HepG2 (cell line): ENCODE results near the gene S100P. TPM values are rescaled to one million over a fixed set of nuclear protein-coding genes. Genes with fewer than 3 reads are reported as not detected.
A peak's percentile ranks its signal among the peaks of the same experiment; 100 is the strongest.

Experiments used
- ATAC-seq: fragments of 200-7000 bp; cut with Tn5 transposase; 3 replicates; pipeline ENCODE4 v1.9.1; 2020; ENCODE audit warnings: mild to moderate bottlenecking, moderate library complexity
- BruUV-seq: library from RNA; stranded (reverse); fragments of 400-500 nt; replicated peaks from 2 replicates; lab custom pipeline; 2021; lab: Mats Ljungman, UMichigan
- CTCF ChIA-PET: fragments of 300-600 bp; formaldehyde crosslinking; extraction: SDS; loops from one replicate; lab custom pipeline; 2021; ENCODE audit warnings: low total read pairs, inconsistent platforms, low intra/inter-chr PET ratio; lab: Yijun Ruan, JAX
- POLR2A ChIA-PET: fragments of 350-600 bp; sonication (Branson Sonifier 250); formaldehyde crosslinking; loops from one replicate; lab custom pipeline; 2020; ENCODE audit warnings: antibody characterized with exemption, inconsistent platforms; lab: Yijun Ruan, JAX
- DNase-seq: peaks from one replicate; pipeline ENCODE4 v3.0.0-alpha.2; 2015; ENCODE audit warnings: low spot score
- FAIRE-seq: peaks from 3 replicates; lab custom pipeline; 2011; peaks lifted over from hg19 to GRCh38; lab: Jason Lieb, UNC
- H2AFZ ChIP-seq: one replicate; pipeline ENCODE4 v1.6.1; 2011; ENCODE audit warnings: low read length, inconsistent platforms
- H3K27ac ChIP-seq: fragments of 300-600 bp; 3 replicates; pipeline ENCODE4 v1.8.0; 2011; ENCODE audit warnings: mixed run types, mild to moderate bottlenecking, mixed read lengths, low read length, inconsistent platforms; ENCODE audit not compliant: insufficient read depth; ENCODE audit errors: extremely low read length
- H3K27me3 ChIP-seq, 2 experiments: fragments of 200-600 bp in 1 of 2; 2 replicates in 1 of 2; 3 replicates in 1 of 2; pipeline versions ENCODE4 v1.6.0 to v1.8.0; 2011; ENCODE audit warnings: low read length in 2 of 2, mild to moderate bottlenecking in 2 of 2, moderate library complexity in 2 of 2, inconsistent platforms in 1 of 2; ENCODE audit not compliant: insufficient read depth in 2 of 2, control insufficient read depth in 1 of 2
- H3K36me3 ChIP-seq, 2 experiments: fragments of 200-600 bp in 1 of 2; replicated peaks in 1 of 2; 2 replicates in 1 of 2; 3 replicates in 1 of 2; pipeline versions ENCODE4 v1.5.1 to v1.8.0; 2011; ENCODE audit warnings: low read length in 2 of 2, inconsistent platforms in 1 of 2; ENCODE audit not compliant: insufficient read depth in 2 of 2, control insufficient read depth in 1 of 2
- H3K4me1 ChIP-seq: 2 replicates; pipeline ENCODE4 v1.5.1; 2012; ENCODE audit warnings: low read length, inconsistent platforms; ENCODE audit not compliant: insufficient read depth
- H3K4me2 ChIP-seq: 2 replicates; pipeline ENCODE4 v1.6.0; 2011; ENCODE audit warnings: low read depth, low read length, inconsistent platforms
- H3K4me3 ChIP-seq, 3 experiments: fragments of 200-600 bp in 1 of 3; sonication (generic), shearing (Covaris generic) in 1 of 3; replicated peaks in 1 of 3; 2 replicates each; pipeline ENCODE4 v1.5.1; 2011 to 2016; ENCODE audit warnings: low read length in 3 of 3, inconsistent platforms in 2 of 3, low read depth in 2 of 3, mild to moderate bottlenecking in 2 of 3, control low read depth in 1 of 3, mixed read lengths in 1 of 3; ENCODE audit not compliant: insufficient read depth in 1 of 3
- H3K79me2 ChIP-seq: one replicate; pipeline ENCODE4 v1.6.1; 2011; ENCODE audit warnings: low read length, inconsistent platforms; ENCODE audit not compliant: insufficient read depth
- H3K9ac ChIP-seq: 2 replicates; pipeline ENCODE4 v1.6.0; 2011; ENCODE audit warnings: mild to moderate bottlenecking, low read depth, low read length, inconsistent platforms; ENCODE audit not compliant: insufficient read depth
- H3K9me3 ChIP-seq: 2 replicates; pipeline ENCODE4 v1.5.1; 2012; ENCODE audit warnings: mild to moderate bottlenecking, low read length
- H4K20me1 ChIP-seq: 2 replicates; pipeline ENCODE4 v1.6.0; 2011; ENCODE audit warnings: inconsistent platforms, mild to moderate bottlenecking, low read length, moderate library complexity; ENCODE audit not compliant: insufficient read depth
- CBFB ChIP-seq: sonication (generic); formaldehyde crosslinking; IDR thresholded peaks from 2 replicates; pipeline ENCODE4 v1.4.0; 2020; ENCODE audit warnings: missing genetic modification reagents
- CTCF ChIP-seq: sonication (generic); formaldehyde crosslinking; IDR thresholded peaks from 2 replicates; pipeline ENCODE4 v1.5.0; 2020; ENCODE audit warnings: mild to moderate bottlenecking, missing genetic modification reagents, moderate library complexity
- GABPB1 ChIP-seq: IDR thresholded peaks from 2 replicates; pipeline ENCODE4 v1.6.1; 2016; ENCODE audit warnings: mild to moderate bottlenecking, missing genetic modification reagents, moderate library complexity, missing compliant biosample characterization
- PAXIP1 ChIP-seq: sonication (generic); formaldehyde crosslinking; conservative IDR thresholded peaks from 2 replicates; pipeline ENCODE4 v1.4.0; 2020; ENCODE audit warnings: mild to moderate bottlenecking, missing genetic modification reagents, moderate library complexity
- RAD21 ChIP-seq: fragments of 450-650 bp; formaldehyde crosslinking; IDR thresholded peaks from 2 replicates; pipeline ENCODE4 v1.5.0; 2020; ENCODE audit warnings: mild to moderate bottlenecking
- SALL2 ChIP-seq: sonication (generic); formaldehyde crosslinking; IDR thresholded peaks from 2 replicates; pipeline ENCODE4 v1.8.1; 2023; ENCODE audit warnings: mild to moderate bottlenecking, missing genetic modification reagents, inconsistent platforms
- SATB2 ChIP-seq: sonication (generic); formaldehyde crosslinking; IDR thresholded peaks from 2 replicates; pipeline ENCODE4 v1.5.0; 2020; ENCODE audit warnings: missing genetic modification reagents
- SCMH1 ChIP-seq: sonication (generic); formaldehyde crosslinking; IDR thresholded peaks from 2 replicates; pipeline ENCODE4 v1.9.0; 2021; ENCODE audit warnings: missing genetic modification reagents, mild to moderate bottlenecking, borderline replicate concordance
- TBX2 ChIP-seq: sonication (generic); formaldehyde crosslinking; IDR thresholded peaks from 2 replicates; pipeline ENCODE4 v1.5.0; 2020; ENCODE audit warnings: missing genetic modification reagents, mild to moderate bottlenecking, borderline replicate concordance
- ZBTB20 ChIP-seq: sonication (generic); formaldehyde crosslinking; IDR thresholded peaks from 2 replicates; pipeline ENCODE4 v1.8.1; 2023; ENCODE audit warnings: missing genetic modification reagents, low read depth, mild to moderate bottlenecking, borderline replicate concordance
- ZC3H4 ChIP-seq: sonication (generic); formaldehyde crosslinking; IDR thresholded peaks from 2 replicates; pipeline ENCODE4 v1.4.0; 2020; ENCODE audit warnings: missing genetic modification reagents, borderline replicate concordance
- ZNF10 ChIP-seq: sonication (generic); formaldehyde crosslinking; IDR thresholded peaks from 2 replicates; pipeline ENCODE4 v1.4.0; 2020; ENCODE audit warnings: mild to moderate bottlenecking, low read depth, missing genetic modification reagents, borderline replicate concordance
- ZNF33B ChIP-seq: sonication (generic); formaldehyde crosslinking; IDR thresholded peaks from 2 replicates; pipeline ENCODE4 v1.5.1; 2020; ENCODE audit warnings: mild to moderate bottlenecking, missing genetic modification reagents
- ZNF672 ChIP-seq: sonication (generic); formaldehyde crosslinking; IDR thresholded peaks from 2 replicates; pipeline ENCODE4 v1.8.1; 2022; ENCODE audit warnings: missing genetic modification reagents
- ZSCAN12 ChIP-seq: sonication (generic); formaldehyde crosslinking; IDR thresholded peaks from 2 replicates; pipeline ENCODE4 v1.9.0; 2021; ENCODE audit warnings: mild to moderate bottlenecking, missing genetic modification reagents
- ZSCAN29 ChIP-seq: sonication (generic); formaldehyde crosslinking; conservative IDR thresholded peaks from 2 replicates; pipeline ENCODE4 v1.4.0; 2020; ENCODE audit warnings: mild to moderate bottlenecking, missing genetic modification reagents
- WGBS: methylation state at CpG from one replicate; pipeline ENCODE4 v1.1.6; 2017; ENCODE audit warnings: low lambda C conversion rate; 5-methylcytosine and 5-hydroxymethylcytosine counted together
- in situ Hi-C: cut with HindIII; loops from 2 replicates; pipeline ENCODE4 v1.10.0; 2017; ENCODE audit warnings: low pct_unique_long_range_greater_than_20kb; ENCODE audit not compliant: extremely low pct_ligation_motif_present
- intact Hi-C: fragments of 100-400 bp; cut with micrococcal nuclease; formaldehyde crosslinking; loops from one replicate; pipeline ENCODE4 v1.10.0; 2022; ENCODE audit not compliant: unreplicated experiment
- polyA plus RNA-seq, 8 experiments: library from polyadenylated mRNA; depleted of rRNA in 3 of 8; stranded (reverse) in 7 of 8; unstranded in 1 of 8; fragments of >200 nt; fragmentation: Illumina TruSeq in 4 of 8; extraction: Trizol in 4 of 8; gene quantifications; 2 replicates each; pipeline versions ENCODE4 v1.2.1 to v1.2.3, GENCODE V29; 2011 to 2016; ENCODE audit warnings: low read depth in 4 of 8, missing spikeins in 1 of 8, mixed read lengths in 1 of 8; ENCODE audit not compliant: insufficient read depth in 1 of 8
- total RNA-seq, 5 experiments: library from RNA; depleted of rRNA; stranded (reverse); fragments of >200 nt; fragmentation: Illumina TruSeq; extraction: Trizol; gene quantifications; 2 replicates each; pipeline ENCODE4 v1.2.3, GENCODE V29; 2016; ENCODE audit warnings: low read depth in 1 of 5

S100P gene
- total and polyA plus RNA-seq, 2 of the 13 experiments (the other 11 are each of a cell fraction or from before 2014, with no cell fraction given) = 278 to 1,649 TPM

- ATAC-seq = peak; percentile 88
- peak within 1 kb of the TSS; percentile 64 to 92 (median 90) for H3K4me3 ChIP-seq
- H3K4me2 ChIP-seq = peak within 1 kb of the TSS; percentile 96
- POLR2A ChIA-PET = interaction anchor here (0.8 to 2.6 kb wide), 19 partner anchors 10 to 358 kb away, joined by 3 to 25 read pairs (median 4); partner anchors contain the start of genes GRPEL1, MRFAP1, S100P and TBC1D14
- peaks cover 0 to 6% of the 10 kb centered on the region in 2 experiments; a peak in 1 of 5 replicates for H3K27me3 ChIP-seq
- in situ Hi-C loops (no loop called here), intact Hi-C loops (loop anchor here (1.0 kb wide), 1 partner anchor 36 kb away; no protein-coding TSS in a partner anchor)
- BruUV-seq = TSS peak; percentile 84
- WGBS = under 1% methylated on average over 49 of the region's 72 CpGs
- H2AFZ ChIP-seq = peak within 1 kb of the TSS; percentile 83
- H3K27ac ChIP-seq = peak within 1 kb of the TSS; percentile 65
- H3K79me2 ChIP-seq = peaks cover 52% of the 10 kb centered on the region
- no peaks in the 10 kb centered on the region for H3K9me3 ChIP-seq
- H3K9ac ChIP-seq = peak within 1 kb of the TSS; percentile 84
- peaks cover 51% of the 10 kb centered on the region for H3K4me1 ChIP-seq
- H3K36me3 ChIP-seq = no peaks in the 10 kb centered on the region; a peak in 1 of 5 replicates
- peaks cover 12% of the 10 kb centered on the region; the same call in 1 of the 2 replicates for H4K20me1 ChIP-seq
- CTCF ChIA-PET = no interaction called here
- peak; percentile 83 for FAIRE-seq
- peak; percentile 91 for DNase-seq
- TF ChIP-seq SCMH1 (CRISPR knock-in tag) (no peak), RAD21 (CRISPR knock-in tag) (no peak), SALL2 (no peak), ZNF10 (CRISPR knock-in tag) (no peak), ZNF672 (CRISPR knock-in tag) (no peak), GABPB1 (CRISPR knock-in tag) (peak; percentile 78), PAXIP1 (CRISPR knock-in tag) (no peak; the same call in 1 of the 2 replicates), SATB2 (no peak), ZSCAN29 (CRISPR knock-in tag) (no peak), ZNF33B (CRISPR knock-in tag) (0 out of 2 replicates have a peak, but pooled peaks have one; percentile 66), ZC3H4 (0 out of 2 replicates have a peak, but pooled peaks have one; percentile 23), TBX2 (CRISPR knock-in tag) (peak; percentile 62; the same call in 1 of the 2 replicates), ZBTB20 (CRISPR knock-in tag) (no peak), CTCF (peak; percentile 26; the same call in 1 of the 2 replicates), ZSCAN12 (CRISPR knock-in tag) (no peak), CBFB (CRISPR knock-in tag) (no peak; the same call in 1 of the 2 replicates)
Measured at GRCh38 chr4:6709230-6710114, 15.8 kb downstream of the S100P start, which contains the start of gene MRFAP1L1. TSS of gene MRFAP1L1 (minus strand) at chr4:6709865. CDS start at chr4:6709629, 236 bp downstream.
